Stimulated activated CD4-positive, alpha-beta T cell treated with anti-CD3 and anti-CD28 coated beads, TNF-alpha, amount 100 ng/mL, for 1 hour (primary cell): Measurements from ENCODE around the gene B4GALNT1.
"Not testable (repeated sequence)": the region's sequence is repeated elsewhere in the genome, so short reads cannot be mapped to it uniquely, and the experiment has no call there.

Source experiments
- DNase-seq, 3 donors: peaks; one replicate each; pipeline ENCODE4 v3.0.0-alpha.2; 2020; ENCODE audit warnings: low read depth in 3 of 3, low spot score in 1 of 3

Gene B4GALNT1

DNA sequence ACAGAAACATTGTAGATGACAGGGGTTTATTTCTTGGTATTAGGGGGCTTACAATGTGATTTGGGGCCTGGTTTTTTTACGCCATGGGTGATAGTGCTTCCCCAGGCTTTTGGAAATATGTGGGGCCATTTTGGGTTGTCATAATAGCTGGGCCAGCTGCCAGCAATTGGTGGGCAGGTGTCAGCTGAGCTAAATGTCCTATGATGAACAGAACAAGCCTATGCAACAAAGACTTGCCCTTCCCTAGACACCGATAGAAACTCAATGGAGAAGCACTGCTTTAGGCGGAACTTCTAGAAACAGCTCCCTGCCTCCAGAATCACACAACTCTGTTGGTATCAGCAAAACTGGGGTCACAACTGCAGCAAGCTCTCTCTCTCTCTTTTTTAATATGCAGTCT lies 5.1 kb upstream of the B4GALNT1 start:
- no peak for DNase-seq

- DNase-seq, result no peak
These were observed 4.4 kb upstream of the B4GALNT1 start for GRCh38 chr12:57637364-57637763.

DNA sequence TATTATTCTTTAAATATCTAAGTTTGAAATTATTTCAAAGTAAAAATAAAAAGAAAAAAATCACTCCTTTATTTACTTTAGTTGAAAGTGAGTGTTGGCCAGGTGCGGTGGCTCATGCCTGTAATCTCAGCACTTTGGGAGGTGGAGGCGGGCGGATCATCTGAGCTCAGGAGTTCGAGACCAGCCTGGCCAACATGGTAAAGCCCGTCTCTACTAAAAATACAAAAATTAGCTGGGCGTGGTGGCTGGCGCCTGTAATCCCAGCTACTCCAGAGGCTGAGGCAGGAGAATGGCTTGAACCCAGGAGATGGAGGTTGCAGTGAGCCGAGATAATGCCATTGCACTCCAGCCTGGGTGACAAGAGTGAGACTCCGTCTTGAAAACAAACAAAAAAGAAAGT lies 3.7 kb upstream of the B4GALNT1 start:
- DNase-seq, result not testable (repeated sequence)

GRCh38 chr12:57632073-57632957 lies 686 bp downstream of the B4GALNT1 start:
- DNase-seq, result no peak

DNA sequence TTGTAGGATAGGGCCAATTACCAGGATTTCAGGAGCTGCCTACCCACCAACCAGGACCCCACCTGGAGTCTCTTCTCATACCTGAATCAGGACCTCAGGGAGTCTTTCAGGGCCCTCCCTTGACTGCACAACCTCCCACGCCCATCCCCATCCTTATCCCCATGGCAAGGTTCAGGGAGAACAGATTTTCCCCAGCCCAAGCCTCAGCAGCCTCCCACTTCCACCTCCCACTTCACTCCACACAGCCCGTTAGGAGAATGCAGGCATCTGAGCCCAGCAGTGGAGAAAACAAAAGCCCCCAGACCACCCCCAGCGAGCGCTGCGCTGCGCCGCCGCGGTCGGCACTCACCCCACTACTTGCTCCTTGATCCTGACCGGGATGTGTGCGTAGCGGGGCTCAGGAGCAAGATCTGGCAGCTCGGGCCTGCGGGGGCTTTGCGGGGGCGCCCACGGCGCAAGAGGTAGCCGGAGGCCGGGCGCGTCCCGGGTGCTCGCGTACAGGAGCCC lies 1.4 kb downstream of the B4GALNT1 start:
- DNase-seq, result no peak

DNA sequence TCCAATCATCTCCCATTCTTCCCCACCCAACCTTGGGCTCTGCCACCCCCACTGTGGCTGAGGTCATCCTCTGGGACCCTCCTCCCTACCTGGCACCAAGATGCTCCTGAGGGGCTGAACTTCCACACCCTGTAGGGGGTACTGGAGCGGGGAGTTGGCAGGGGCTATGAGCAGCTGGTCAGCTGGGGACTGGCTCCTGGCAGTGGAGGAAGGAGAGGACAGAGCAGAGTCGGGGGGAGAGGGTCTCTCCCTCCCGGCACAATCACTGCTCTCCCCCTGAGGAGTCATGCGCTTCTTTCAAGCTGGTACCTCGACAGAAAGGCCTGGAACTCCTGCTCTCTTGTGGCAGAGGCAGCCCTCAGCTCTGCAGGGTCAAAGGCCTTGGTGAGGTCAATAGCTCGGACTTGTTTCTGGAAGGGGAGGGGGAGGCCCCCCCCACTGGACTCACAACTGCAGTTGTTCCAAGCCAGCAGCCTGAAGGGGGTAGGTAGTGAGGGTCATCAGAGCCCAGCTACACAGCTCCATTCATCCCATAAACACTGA lies 2.0 kb downstream of the B4GALNT1 start:
- no peak for DNase-seq

- DNase-seq, result no peak
These were observed 3.0 kb downstream of the B4GALNT1 start for GRCh38 chr12:57629897-57630471.

DNA sequence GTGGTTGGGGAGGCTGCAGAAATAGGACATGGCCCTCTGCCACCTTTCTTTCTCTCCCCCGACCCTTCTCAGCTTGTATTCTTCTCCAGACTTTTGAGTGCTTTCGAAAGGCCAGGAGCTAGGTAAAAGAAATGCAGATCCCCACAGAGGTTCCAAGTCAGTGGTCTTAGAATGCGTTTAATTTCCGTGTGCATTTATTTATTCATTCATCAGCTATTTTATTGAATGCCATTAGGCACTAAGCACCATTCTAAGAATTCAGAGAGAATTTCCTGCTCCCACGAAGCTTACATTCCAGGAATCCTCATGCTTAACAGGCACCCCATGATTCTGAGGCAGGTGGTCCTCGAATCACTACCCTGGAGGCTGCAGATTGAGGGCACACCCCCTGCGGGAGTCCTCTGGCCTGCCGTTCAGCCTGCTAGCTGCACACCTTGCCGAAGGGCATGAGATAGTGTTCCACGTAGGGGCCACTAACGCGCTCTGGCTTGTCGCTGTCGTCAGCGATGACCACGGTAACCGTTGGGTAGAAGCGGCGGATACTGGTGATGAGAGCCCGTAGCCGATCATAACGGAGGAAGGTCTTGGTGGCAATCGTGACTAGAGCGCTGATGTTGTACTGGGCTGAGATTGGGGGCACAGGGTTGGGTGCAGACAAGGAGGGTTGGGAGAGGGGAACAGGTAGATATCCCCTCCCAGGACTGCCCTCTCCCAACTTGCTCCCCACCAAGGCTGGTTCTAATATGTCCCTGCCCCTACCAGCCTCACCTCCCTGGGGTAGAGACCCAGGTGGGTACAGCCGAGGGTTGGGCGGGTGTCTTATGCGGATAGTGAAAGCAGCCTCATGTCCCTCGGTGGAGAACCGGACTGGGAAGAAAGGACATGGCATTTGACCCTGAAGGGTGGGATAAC lies 4.5 kb downstream of the B4GALNT1 start:
- no peak for DNase-seq

DNA sequence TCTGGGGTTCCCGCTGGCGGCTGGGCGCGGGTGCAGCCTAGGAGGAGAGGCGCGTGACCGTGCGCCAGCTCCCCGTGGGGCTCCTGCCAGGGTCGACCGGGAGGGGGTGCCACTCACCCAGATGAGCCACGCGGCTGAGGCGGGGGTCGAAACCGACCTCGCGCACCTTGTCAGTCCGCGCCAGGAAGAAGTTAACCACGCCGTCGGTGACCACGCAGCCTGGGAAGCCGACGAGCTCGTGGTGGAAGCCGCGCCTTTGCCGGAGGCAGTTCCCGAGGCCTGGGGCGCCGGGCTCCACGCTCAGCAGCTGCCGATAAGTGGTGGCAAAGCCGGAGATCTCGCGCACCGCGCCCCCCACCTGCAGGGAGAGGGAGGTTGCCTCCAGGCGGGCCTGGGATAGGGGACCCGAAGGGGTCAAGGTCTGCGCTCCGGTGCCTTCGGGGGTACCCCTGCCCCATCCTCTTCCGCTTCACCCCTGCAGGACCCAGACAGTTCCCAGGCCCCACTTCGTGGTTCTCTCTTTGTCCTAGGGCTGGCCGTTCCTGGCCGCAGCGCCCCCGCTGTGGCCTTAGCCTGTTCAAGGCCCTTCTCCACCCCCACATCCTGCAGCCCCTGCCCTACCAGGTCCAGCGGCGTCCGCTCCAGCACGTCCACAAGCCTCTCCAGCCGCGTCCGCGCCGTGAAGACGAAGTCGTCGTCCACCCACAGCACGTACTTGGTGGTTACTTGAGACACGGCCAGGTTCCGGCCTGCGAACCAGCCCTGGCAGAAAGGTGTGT lies 5.3 kb downstream of the B4GALNT1 start:
- no peak for DNase-seq

DNA sequence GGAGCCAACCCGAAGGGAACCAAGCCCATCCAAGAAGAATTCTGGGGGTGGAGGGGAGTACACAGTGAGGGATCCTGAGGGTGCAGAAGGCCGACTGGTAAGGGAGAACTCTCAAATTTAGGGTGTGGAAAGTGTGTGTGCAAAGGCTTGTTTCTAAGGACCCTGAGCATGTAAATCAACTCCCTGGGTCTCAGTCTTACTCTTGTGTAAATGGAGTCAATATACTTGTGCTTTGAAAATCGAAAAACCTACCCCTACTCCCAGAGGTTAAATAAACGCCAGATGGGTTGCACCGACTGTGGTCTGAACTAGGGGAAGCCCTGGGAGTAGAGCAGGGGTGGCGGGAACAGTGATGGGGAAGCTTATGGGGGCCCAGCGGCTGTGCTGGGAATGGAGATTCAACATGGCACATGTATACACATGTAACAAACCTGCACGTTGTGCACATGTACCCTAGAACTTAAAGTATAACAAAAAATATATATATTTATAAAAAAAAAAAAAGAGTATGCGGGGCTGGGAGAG lies 6.0 kb downstream of the B4GALNT1 start:
- no peak for DNase-seq

DNA sequence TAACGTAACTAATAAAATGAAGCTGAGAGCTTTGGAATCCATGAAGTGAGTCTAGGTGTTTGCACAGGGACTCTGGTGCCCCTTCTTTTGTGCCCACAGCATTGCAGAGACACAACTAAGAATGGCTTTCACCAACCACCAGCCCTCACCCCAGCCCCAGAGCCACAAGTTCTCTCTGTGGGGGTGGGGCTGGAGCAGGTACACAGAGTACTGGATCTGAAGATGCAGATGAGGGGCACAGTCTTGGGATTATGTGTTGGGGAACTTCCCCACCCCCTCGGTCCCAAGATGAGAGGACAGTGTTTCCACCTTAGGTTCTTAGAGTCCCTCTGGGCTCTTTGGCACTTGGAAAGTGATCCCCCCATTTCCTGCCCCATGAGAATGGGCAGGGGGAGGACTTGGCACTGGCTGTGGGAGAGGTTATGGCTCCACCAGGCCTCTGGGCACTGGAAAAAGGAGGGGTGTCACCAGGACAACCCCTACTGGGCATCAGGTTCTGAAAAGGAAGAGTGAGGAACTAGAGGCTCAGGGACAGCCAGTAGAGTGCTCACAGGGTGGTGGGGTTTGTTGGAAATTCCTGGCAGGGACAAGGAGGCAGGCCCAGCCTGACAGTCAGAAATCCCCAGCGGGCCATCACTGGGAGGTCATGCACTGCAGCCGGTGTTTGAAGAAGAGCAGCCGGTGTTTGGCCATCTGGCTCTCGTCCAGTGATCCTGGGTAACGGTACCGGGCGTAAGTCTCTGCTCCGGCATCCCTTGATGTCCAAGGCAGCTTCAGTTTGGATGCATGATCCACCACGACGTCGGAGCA lies 6.7 kb downstream of the B4GALNT1 start:
- DNase-seq, result no peak

DNA sequence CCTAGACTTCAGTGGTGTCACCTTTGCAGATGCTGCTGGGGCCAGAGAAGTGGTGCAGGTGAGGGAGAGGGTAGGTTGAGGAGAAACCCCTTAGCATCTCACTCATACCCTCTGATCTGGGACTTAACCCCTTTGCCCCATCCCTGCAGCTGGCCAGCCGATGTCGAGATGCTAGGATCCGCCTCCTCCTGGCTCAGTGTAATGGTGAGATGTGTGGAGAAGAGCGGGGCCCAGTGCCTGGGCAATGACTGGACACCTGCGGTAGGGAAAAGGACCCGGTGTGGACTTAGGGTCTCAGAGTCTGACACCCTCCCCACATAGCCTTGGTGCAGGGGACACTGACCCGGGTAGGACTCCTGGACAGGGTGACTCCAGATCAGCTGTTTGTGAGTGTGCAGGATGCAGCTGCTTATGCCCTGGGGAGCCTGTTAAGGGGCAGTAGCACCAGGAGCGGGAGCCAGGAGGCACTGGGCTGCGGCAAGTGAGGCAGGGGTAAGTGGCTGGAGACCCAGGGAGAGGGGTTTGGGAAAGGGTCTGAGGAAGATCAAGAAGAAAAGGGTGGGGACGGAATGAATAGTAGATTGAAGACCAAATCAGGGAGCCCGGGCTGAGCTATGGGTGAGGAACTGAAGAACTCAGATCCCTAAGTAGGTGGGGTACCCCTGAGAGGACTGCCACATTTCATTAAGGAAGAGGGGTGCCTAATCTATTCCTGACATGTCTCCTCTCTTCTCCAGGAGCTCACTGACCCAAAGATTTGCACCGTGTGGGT lies 7.6 kb downstream of the B4GALNT1 start:
- DNase-seq, result no peak

DNA sequence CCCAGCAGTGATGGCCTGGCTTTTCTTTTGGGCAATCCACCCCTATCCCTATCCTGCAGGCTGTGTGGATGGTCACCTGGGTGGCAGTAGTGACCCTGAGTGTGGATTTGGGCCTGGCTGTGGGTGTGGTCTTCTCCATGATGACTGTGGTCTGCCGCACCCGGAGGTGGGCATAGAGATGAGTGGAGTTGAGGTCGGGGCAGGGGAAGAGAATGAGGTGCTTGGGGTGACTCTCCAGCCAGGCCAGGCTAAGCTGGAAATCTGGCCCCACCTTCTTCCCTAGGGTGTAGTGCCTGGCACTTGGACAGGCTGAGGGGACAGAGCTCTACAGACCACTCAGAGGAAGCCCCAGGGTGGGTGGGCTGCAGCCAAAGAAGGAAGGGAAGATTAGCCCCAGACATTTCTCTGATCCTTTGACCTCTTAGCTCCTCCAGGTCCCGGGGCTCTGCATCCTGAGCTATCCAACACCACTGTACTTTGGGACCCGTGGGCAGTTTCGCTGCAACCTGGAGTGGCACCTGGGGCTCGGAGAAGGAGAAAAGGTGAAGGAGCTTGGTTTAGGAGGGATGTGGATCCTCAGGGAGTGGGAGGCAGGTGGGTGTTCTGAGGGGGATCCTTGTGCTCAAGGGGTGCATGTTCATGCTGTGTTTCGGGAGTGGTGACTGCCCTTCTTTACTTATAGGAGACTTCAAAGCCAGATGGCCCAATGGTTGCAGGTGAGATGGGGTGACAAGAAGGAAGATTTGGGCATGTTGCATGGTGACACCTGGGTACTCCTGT lies 8.4 kb downstream of the B4GALNT1 start:
- DNase-seq, result no peak

DNA sequence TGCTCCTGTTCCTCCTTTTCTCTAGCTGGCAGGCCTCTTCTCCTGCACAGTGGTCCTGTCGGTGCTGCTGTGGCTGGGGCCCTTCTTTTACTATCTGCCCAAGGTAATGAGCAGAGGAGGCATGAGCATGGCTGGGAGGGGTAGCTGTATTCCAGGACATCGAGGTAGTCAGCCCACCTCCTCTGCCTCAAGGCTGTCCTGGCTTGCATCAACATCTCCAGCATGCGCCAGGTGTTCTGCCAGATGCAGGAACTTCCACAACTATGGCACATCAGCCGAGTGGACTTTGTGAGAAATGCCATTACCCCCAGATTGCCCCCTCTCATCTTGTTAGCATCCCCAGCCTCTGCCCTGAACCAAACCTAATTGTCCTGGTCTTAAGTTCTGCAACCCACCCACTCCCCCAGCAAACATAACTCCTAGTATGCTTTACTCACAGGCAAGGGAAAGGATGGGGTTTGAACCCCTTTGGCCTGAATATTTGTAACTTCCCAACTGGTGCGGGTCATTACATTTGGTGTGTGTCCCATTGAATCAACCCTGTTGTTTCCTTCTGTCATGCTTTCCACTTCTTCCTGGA lies 9.1 kb downstream of the B4GALNT1 start:
- no peak for DNase-seq

GRCh38 chr12:57623385-57623784 lies 9.6 kb downstream of the B4GALNT1 start:
- no peak for DNase-seq

- DNase-seq, result no peak
These were observed 10.4 kb downstream of the B4GALNT1 start for GRCh38 chr12:57622293-57623245.
